Measurements from ENCODE around the gene TMEFF1.

DNA sequence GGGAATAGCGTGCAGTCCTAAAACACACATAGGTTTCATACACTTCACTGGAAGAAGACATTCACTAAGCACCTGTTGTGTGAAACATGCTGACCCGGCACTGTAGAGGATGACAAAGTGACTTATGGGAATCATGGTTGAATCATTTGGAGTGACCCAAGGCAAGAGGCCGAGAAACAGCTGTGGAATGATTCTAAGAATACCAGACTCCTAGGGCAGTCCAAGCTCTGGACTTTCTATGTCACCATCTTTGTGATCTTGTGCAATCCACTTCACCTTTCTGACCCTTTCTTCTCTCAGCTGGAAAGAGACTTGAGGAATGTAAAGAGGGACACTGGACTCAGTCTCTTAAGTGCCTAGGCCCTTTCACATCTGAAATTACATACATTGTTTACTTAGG is 32.9 kb upstream of the TMEFF1 start:
- no peak for TF ChIP-seq CTCF (IDR thresholded peaks at IDR 0.05; ENCODE audit: low read depth, low read length, poor library complexity, severe bottlenecking)
- TF ChIP-seq EZH2phosphoT487 (IDR thresholded peaks at IDR 0.05; ENCODE audit: borderline replicate concordance, low read length): no peak
